G401 (cell line): ENCODE results near the gene GRAMD2A. TPM values are rescaled to one million over a fixed set of nuclear protein-coding genes. Genes with fewer than 3 reads are reported as not detected.
A peak's percentile ranks its signal among the peaks of the same experiment; 100 is the strongest.

Experiments used
- DNase-seq: peaks from one replicate; pipeline ENCODE4 v3.0.0-alpha.2; 2015; ENCODE audit warnings: low spot score
- in situ Hi-C: cut with HindIII; loops from 2 replicates; pipeline ENCODE4 v1.10.0; 2016; ENCODE audit warnings: low sequenced_read_pairs, mixed read lengths
- total RNA-seq: library from RNA; depleted of rRNA; stranded (reverse); fragments of >200 nt; shearing (Covaris generic); gene quantifications from 2 replicates; pipeline ENCODE4 v1.2.3, GENCODE V29; 2014; rRNA removed

The GRAMD2A gene
- not detected in 2 replicates for total RNA-seq

- in situ Hi-C loops: no loop called here
- DNase-seq: no peak
These were observed at the start of gene GRAMD2A for GRCh38 chr15:72197460-72198355. Gene GRAMD2A, minus strand, starts transcription at chr15:72197787.

- in situ Hi-C loops: no loop called here
- no peak for DNase-seq
These were observed 45.3 kb upstream of the GRAMD2A start for GRCh38 chr15:72242775-72243370.

GRCh38 chr15:72239652-72240051 lies 42.1 kb upstream of the GRAMD2A start:
- in situ Hi-C loops: no loop called here
- DNase-seq: no peak

GRCh38 chr15:72238586-72238985 lies 41.0 kb upstream of the GRAMD2A start:
- in situ Hi-C loops: no loop called here
- DNase-seq: no peak

GRCh38 chr15:72237853-72238224 lies 40.3 kb upstream of the GRAMD2A start:
- in situ Hi-C loops: no loop called here
- DNase-seq: no peak

- in situ Hi-C loops: no loop called here
- DNase-seq: peak; percentile 78
These were observed 39.7 kb upstream of the GRAMD2A start for GRCh38 chr15:72237029-72237852.

GRCh38 chr15:72236381-72237003 lies 38.9 kb upstream of the GRAMD2A start:
- DNase-seq: no peak
- in situ Hi-C loops: no loop called here

- DNase-seq: no peak
- in situ Hi-C loops: no loop called here
These were observed 37.7 kb upstream of the GRAMD2A start for GRCh38 chr15:72235298-72235697.

- in situ Hi-C loops: no loop called here
- no peak for DNase-seq
These were observed 36.2 kb upstream of the GRAMD2A start for GRCh38 chr15:72233769-72234168.

- in situ Hi-C loops: no loop called here
- DNase-seq: peak; percentile 17
These were observed 34.4 kb upstream of the GRAMD2A start for GRCh38 chr15:72231833-72232478.

GRCh38 chr15:72231066-72231832 lies 33.7 kb upstream of the GRAMD2A start, which contains the start of gene PKM:
Gene PKM, minus strand, starts transcription at chr15:72231190. Its CDS starts 12,093 bp downstream, at chr15:72219097.
- in situ Hi-C loops: no loop called here
- DNase-seq: peak; percentile 93

- peak; percentile 80 for DNase-seq
- in situ Hi-C loops: no loop called here
These were observed 32.8 kb upstream of the GRAMD2A start for GRCh38 chr15:72230197-72231065.

GRCh38 chr15:72229947-72230196 lies 32.3 kb upstream of the GRAMD2A start:
- DNase-seq: no peak
- in situ Hi-C loops: no loop called here

- peak; percentile 16 for DNase-seq
- in situ Hi-C loops: no loop called here
These were observed 31.7 kb upstream of the GRAMD2A start for GRCh38 chr15:72229076-72229946.

- DNase-seq: no peak
- in situ Hi-C loops: no loop called here
These were observed 30.1 kb upstream of the GRAMD2A start for GRCh38 chr15:72227720-72228119.

GRCh38 chr15:72227192-72227586 lies 29.6 kb upstream of the GRAMD2A start:
- DNase-seq: no peak
- in situ Hi-C loops: no loop called here

- no peak for DNase-seq
- in situ Hi-C loops: no loop called here
These were observed 25.7 kb upstream of the GRAMD2A start for GRCh38 chr15:72223278-72223677.
